H7 (cell line): ENCODE data around the gene C16orf87. TPM values are rescaled to one million over a fixed set of nuclear protein-coding genes. Genes with fewer than 3 reads are reported as not detected.

Experiments used
- DNase-seq: peaks from one replicate; pipeline ENCODE4 v3.0.0; 2012
- H3K27me3 ChIP-seq: 2 replicates; pipeline ENCODE4 v1.6.0; 2011; ENCODE audit warnings: mild to moderate bottlenecking, low read length; ENCODE audit not compliant: control insufficient read depth, insufficient read depth
- H3K36me3 ChIP-seq: replicated peaks from 2 replicates; pipeline ENCODE4 v1.5.1; 2011; ENCODE audit warnings: low read length; ENCODE audit not compliant: control insufficient read depth, insufficient read depth
- H3K4me3 ChIP-seq: 2 replicates; pipeline ENCODE4 v1.5.1; 2011; ENCODE audit warnings: low read depth, mild to moderate bottlenecking, control low read depth, low read length, moderate library complexity; ENCODE audit not compliant: insufficient read depth
- total RNA-seq: library from RNA; depleted of rRNA; stranded (reverse); fragments of >200 nt; shearing (Covaris generic); gene quantifications from 2 replicates; pipeline ENCODE4 v1.2.3, GENCODE V29; 2014

The C16orf87 gene
- total RNA-seq, 1 experiment from 2014 or later = 18.8 TPM

- H3K36me3 ChIP-seq = no peaks in the 10 kb centered on the region
- H3K27me3 ChIP-seq = no peaks in the 10 kb centered on the region
- no peak for DNase-seq
- H3K4me3 ChIP-seq = no peak overlapping the region
These were observed 62.2 kb downstream of the C16orf87 start for GRCh38 chr16:46768809-46769208.

GRCh38 chr16:46765050-46765449 is 65.9 kb downstream of the C16orf87 start:
- Histone ChIP-seq H3K27me3 (no peaks in the 10 kb centered on the region), H3K4me3 (no peak overlapping the region), H3K36me3 (no peaks in the 10 kb centered on the region)
- peak; percentile 16 for DNase-seq

- no peaks in the 10 kb centered on the region for H3K27me3 ChIP-seq
- no peak for DNase-seq
- no peaks in the 10 kb centered on the region for H3K36me3 ChIP-seq
- no peak overlapping the region for H3K4me3 ChIP-seq
These were observed 67.8 kb downstream of the C16orf87 start for GRCh38 chr16:46763147-46763546.

GRCh38 chr16:46762583-46762982 is 68.4 kb downstream of the C16orf87 start:
- no peak for DNase-seq
- no peaks in the 10 kb centered on the region for H3K36me3 ChIP-seq
- no peaks in the 10 kb centered on the region for H3K27me3 ChIP-seq
- no peak overlapping the region for H3K4me3 ChIP-seq

GRCh38 chr16:46759309-46759708 is 71.7 kb downstream of the C16orf87 start:
- Histone ChIP-seq H3K27me3 (no peaks in the 10 kb centered on the region), H3K4me3 (no peak overlapping the region), H3K36me3 (no peaks in the 10 kb centered on the region)
- DNase-seq = no peak

GRCh38 chr16:46757339-46758050 is 73.5 kb downstream of the C16orf87 start:
- peak; percentile 63 for DNase-seq
- Histone ChIP-seq H3K36me3 (no peaks in the 10 kb centered on the region), H3K4me3 (no peak overlapping the region), H3K27me3 (no peaks in the 10 kb centered on the region)

GRCh38 chr16:46756772-46757171 is 74.2 kb downstream of the C16orf87 start:
- DNase-seq = peak; percentile 25
- Histone ChIP-seq H3K4me3 (no peak overlapping the region), H3K36me3 (no peaks in the 10 kb centered on the region), H3K27me3 (no peaks in the 10 kb centered on the region)

GRCh38 chr16:46753015-46753414 is 78.0 kb downstream of the C16orf87 start:
- no peak overlapping the region for H3K4me3 ChIP-seq
- DNase-seq = peak; percentile 14
- no peaks in the 10 kb centered on the region for H3K36me3 ChIP-seq
- no peaks in the 10 kb centered on the region for H3K27me3 ChIP-seq

- DNase-seq = no peak
- Histone ChIP-seq H3K4me3 (no peak overlapping the region), H3K36me3 (no peaks in the 10 kb centered on the region), H3K27me3 (no peaks in the 10 kb centered on the region)
These were observed 79.6 kb downstream of the C16orf87 start for GRCh38 chr16:46751381-46751780.

GRCh38 chr16:46748775-46749705 is 81.9 kb downstream of the C16orf87 start:
- no peaks in the 10 kb centered on the region for H3K27me3 ChIP-seq
- peak; percentile 29 for DNase-seq
- no peaks in the 10 kb centered on the region for H3K36me3 ChIP-seq
- no peak overlapping the region for H3K4me3 ChIP-seq

- Histone ChIP-seq H3K36me3 (no peaks in the 10 kb centered on the region), H3K27me3 (no peaks in the 10 kb centered on the region), H3K4me3 (no peak within 1 kb of the TSS)
- peak; percentile 67 for DNase-seq
These were observed 83.0 kb downstream of the C16orf87 start, which contains the start of gene MYLK3 for GRCh38 chr16:46747777-46748651. Gene MYLK3, minus strand, starts transcription at chr16:46748344. Its CDS starts 151 bp downstream, at chr16:46748193.

GRCh38 chr16:46746821-46747776 is 83.9 kb downstream of the C16orf87 start:
- Histone ChIP-seq H3K27me3 (no peaks in the 10 kb centered on the region), H3K4me3 (no peak overlapping the region), H3K36me3 (no peaks in the 10 kb centered on the region)
- peak; percentile 55 for DNase-seq
